Limb (tissue), 2 donors: ENCODE measurements around the gene BTBD9.

ENCODE experiments used
- DNase-seq, 2 donors: peaks; one replicate each; pipeline ENCODE4 v3.0.0-alpha.2; 2016; ENCODE audit errors: extremely low spot score in 2 of 2

The BTBD9 gene

GRCh38 chr6:38482466-38482865, 157.3 kb downstream of the BTBD9 start:
- no peak for DNase-seq

- no peak for DNase-seq
Measured at GRCh38 chr6:38481851-38482250, 157.9 kb downstream of the BTBD9 start.

GRCh38 chr6:38481211-38481836, 158.4 kb downstream of the BTBD9 start:
- DNase-seq, result no peak

- DNase-seq, result no peak
Measured at GRCh38 chr6:38480036-38480435, 159.7 kb downstream of the BTBD9 start.

DNA sequence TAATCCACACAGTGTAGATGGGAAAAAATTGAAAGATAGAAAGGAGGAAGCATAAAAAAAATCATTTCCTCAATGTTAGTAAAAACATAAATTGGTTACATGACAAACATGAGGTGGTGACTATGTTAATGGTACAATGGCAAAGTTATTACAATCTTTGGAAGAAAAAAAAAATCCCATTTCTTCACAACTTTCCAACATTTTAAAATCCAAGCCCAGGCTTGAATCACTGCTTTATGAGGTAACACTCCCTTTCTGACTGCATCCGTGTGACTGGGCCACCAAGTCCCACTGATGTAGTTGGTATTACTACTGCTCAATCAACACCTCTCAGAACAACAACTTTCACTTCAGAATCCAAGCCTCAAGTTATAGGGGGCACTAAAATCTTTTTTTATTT, 160.4 kb downstream of the BTBD9 start:
- DNase-seq, result no peak

GRCh38 chr6:38477680-38478260, 162.0 kb downstream of the BTBD9 start:
- no peak for DNase-seq

- DNase-seq, result no peak
Measured at GRCh38 chr6:38476888-38477287, 162.8 kb downstream of the BTBD9 start.

DNA sequence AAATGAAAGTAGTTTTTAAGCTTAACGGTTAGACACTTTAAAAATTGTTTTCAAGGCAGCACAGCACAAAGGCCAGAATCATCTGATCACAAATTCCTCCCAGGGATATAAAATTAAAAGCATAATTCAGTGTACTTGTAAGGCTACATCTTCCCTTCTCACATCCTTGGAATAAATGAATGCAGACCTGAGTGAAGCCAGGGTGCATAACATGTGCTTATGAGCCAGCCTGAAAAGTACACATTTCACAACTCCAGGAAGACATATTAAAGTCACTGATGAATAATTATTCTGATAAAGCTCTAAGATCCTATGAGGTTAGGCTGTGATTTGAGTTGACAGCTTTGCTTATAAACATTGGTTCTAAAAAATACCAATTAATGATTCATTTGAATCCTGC, 163.6 kb downstream of the BTBD9 start:
- DNase-seq, result no peak

DNA sequence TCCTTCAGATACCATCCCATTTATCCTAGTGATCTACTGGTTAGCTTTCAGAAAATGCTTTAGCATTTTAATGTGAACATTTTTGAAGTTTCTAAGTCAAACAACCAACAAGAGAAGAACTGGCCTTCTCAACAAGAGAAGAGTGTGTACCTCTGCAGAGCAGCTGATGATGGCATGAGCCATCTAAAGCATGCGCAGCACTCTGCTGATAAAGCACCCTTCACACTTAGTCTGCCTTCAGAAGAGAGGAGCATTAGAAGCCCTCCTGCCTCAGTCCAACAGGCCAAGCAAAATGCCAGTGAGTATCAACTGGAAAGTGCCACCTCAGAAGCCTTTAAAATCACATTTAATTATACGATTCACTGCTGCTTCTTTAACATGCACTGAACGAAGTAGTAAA, 169.2 kb downstream of the BTBD9 start:
- no peak for DNase-seq

GRCh38 chr6:38467566-38467965, 172.2 kb downstream of the BTBD9 start:
- no peak for DNase-seq

GRCh38 chr6:38460186-38460585, 179.5 kb downstream of the BTBD9 start:
- no peak for DNase-seq

DNA sequence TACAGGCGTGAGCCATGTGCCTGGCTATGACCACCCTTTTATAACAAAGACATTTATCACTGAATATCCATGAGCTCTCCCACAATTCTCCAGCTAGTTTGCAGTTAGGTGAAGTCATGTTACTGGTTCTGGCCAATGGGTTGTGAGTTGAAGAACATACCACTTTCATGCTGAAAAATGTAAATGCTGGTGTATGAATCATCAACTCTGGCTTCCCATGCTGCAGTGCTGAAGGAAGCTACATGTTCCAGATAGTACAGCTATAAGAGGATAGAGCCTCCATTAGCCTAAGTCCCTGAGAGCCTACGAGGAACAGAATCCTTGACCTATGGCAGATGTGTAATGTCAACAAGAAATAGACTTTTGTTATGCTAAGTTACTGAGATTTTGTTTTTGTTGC, 180.4 kb downstream of the BTBD9 start:
- no peak for DNase-seq

DNA sequence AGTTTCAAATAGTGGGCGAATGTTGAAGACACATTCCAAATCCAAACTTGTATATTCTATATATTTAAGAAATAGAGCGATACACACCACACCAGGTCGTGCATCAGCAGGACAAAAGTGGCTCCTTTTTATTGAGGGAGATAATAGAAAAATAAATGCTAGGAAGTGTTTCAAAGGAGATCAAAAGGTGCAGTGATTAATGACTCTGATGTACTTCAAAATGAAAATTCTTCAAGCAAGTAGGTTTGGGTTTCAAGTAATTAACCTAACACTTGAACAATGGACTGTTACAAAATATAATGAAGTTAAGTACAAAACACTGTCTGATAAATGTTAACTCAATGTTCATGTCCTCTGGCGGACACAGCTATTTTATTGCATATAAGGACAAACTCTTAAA, 185.9 kb downstream of the BTBD9 start:
- DNase-seq, result no peak

DNA sequence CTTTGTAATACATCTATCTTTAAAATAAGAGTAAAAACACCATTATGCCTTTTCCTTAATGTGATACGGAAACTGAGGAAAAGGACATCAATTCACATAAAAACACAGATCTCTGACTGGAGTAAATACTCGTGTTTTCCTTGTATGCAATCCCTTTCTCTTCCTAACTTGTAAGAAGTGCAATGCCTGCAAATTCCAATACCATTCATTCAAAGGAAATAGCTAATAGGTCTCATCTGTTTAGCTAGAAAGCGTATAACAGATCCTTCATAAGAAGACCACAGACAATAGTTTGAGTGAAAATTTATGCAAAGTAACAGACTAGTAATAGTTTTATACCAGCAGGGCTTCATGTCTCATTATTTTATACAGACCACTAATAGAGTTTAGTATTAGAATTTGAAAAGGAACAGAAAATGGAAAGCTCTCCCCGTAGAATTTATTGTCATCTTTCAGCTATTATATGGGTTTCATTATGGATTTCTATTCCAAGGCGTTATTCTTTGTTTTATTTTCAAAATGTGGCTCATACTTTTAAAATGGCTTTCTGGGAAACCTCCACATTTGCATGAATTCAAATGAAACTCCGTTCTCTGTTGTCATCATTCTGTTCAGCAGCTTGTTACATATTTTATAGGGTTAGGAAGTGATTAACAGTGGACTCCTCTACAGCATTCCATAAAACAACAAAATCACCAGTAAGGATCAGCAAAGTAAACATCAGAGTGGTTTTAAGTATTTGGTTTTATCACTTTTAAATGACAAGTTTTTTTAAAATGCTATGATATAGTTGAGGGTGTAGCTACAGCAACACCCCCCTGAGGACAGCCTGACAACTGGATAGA, 186.7 kb downstream of the BTBD9 start:
- DNase-seq, result no peak

DNA sequence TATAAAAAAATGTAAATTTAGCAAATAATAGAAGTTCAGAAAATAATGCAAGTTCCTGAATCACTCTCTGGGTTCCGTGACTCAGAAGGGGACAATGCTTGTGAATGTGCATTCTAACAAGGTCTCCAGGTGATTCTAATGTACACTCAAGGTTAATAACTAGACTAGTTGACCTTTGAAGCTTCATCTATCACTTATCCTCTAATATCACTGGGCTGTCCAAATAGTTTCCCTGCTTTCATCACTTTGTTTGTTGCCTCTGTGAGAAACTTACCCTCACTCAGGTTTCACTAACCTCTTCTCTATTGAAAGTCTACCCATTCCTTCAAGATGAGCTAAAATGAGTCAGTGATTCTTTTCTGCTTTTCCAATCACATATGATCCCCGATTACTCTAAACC, 189.0 kb downstream of the BTBD9 start:
- DNase-seq, result no peak

GRCh38 chr6:38445925-38446324, 193.8 kb downstream of the BTBD9 start:
- no peak for DNase-seq

- DNase-seq, result no peak
Measured at GRCh38 chr6:38445336-38445735, 194.4 kb downstream of the BTBD9 start.

GRCh38 chr6:38443352-38444144, 196.2 kb downstream of the BTBD9 start:
- DNase-seq, result no peak

GRCh38 chr6:38438097-38438496, 201.6 kb downstream of the BTBD9 start:
- no peak for DNase-seq

DNA sequence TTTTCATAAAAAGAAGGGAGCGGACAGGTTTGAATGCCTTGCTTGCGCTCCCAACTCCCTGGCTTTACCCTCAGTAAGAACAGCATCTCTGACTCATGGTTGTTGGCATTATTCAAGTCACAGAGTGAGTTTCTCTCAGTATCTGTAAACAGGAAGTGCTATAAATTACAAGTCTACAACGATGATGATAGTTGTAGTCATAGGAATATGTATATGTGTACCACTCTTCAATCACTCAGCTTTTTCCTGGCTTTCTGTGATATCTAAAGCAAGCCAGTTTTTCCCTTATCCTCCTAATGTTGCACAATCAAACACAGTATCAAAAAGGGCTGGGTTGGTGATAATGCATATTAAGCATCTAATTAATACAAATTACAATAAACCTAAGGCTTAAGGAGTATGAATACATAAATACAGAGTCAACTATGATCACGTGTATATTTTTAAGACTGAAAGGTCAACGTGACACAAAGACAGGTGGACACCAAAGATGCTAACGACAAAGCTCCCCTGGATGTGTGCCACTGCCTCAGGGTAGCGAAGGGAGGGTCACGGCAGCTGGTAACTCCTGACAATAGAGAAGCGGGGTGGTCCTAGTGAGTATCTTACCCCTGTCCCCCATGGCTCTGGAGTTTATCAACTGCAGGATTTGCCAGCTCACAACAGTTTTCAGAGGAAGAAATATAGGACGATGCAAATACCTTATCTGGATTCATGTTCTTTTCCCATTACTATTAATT, 202.8 kb downstream of the BTBD9 start:
- no peak for DNase-seq

DNA sequence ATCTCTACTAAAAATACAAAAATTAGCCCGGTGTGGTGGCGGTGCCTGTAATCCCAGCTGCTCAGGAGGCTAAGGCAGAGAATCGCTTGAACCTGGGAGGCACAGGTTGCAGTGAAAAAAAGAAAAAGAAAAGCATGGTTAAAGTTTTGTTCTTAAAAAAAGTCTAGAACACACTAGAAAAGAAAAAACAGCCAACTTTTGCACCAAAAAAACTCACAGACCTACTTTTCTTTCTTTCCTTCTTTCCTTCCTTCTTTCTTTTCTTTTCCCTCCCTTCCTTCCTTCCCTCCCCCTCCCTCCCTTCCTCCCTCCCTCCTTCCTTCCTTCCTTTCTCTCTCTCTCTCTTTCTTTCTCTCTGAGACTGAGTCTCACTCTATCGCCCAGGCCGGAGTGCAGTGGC, 204.4 kb downstream of the BTBD9 start:
- no peak for DNase-seq
